K562 (cell line): ENCODE data around the gene DDX41. TPM values are rescaled to one million over a fixed set of nuclear protein-coding genes. Genes with fewer than 3 reads are reported as not detected.

ENCODE experiments used
- ATF1 ChIP-seq, 2 experiments: fragments of 450-650 bp in 1 of 2; IDR thresholded peaks; 2 replicates each; pipeline ENCODE4 v1.6.1; 2016; ENCODE audit warnings: missing compliant biosample characterization in 1 of 2, missing genetic modification characterization in 1 of 2
- GABPB2 ChIP-seq: fragments of 250-450 bp; sonication (Bioruptor Pico); conservative IDR thresholded peaks from 2 replicates; pipeline ENCODE4 v1.5.1; 2021; ENCODE audit warnings: mild to moderate bottlenecking
- GATAD2B ChIP-seq: fragments of 450-650 bp; IDR thresholded peaks from 2 replicates; pipeline ENCODE4 v1.6.1; 2017; ENCODE audit warnings: mild to moderate bottlenecking, borderline replicate concordance
- HLTF ChIP-seq: fragments of 450-650 bp; IDR thresholded peaks from 2 replicates; pipeline ENCODE4 v1.6.1; 2016
- HNRNPK ChIP-seq: fragments of 200-400 bp; formaldehyde crosslinking; IDR thresholded peaks from one replicate; pipeline ENCODE4 v1.6.1; 2018; ENCODE audit warnings: mild to moderate bottlenecking, low read depth, low read length; ENCODE audit not compliant: poor library complexity, severe bottlenecking
- HOXB6 ChIP-seq: fragments of 250-450 bp; sonication (Bioruptor Pico); IDR thresholded peaks from 2 replicates; pipeline ENCODE4 v1.5.1; 2022; ENCODE audit warnings: mild to moderate bottlenecking, borderline replicate concordance
- IRF1 ChIP-seq: sonication (generic); formaldehyde crosslinking; IDR thresholded peaks from 2 replicates; pipeline ENCODE4 v1.8.0; 2022; ENCODE audit warnings: missing genetic modification reagents, mild to moderate bottlenecking, borderline replicate concordance
- KDM5B ChIP-seq: fragments of 200-600 bp; sonication (generic); IDR thresholded peaks from 2 replicates; pipeline ENCODE4 v1.6.1; 2012; ENCODE audit warnings: low read depth, mild to moderate bottlenecking, moderate library complexity, low read length, control low read depth, inconsistent platforms; ENCODE audit not compliant: insufficient replicate concordance
- KLF6 ChIP-seq: fragments of 250-450 bp; sonication (Bioruptor Pico); IDR thresholded peaks from 2 replicates; pipeline ENCODE4 v1.4.0; 2020; ENCODE audit warnings: mild to moderate bottlenecking, moderate library complexity, borderline replicate concordance
- MYNN ChIP-seq, 2 experiments: sonication (generic); formaldehyde crosslinking in 1 of 2; IDR thresholded peaks; 2 replicates each; pipeline versions ENCODE4 v1.5.0 to v1.6.1; 2016 to 2020; ENCODE audit warnings: antibody characterized with exemption in 1 of 2, missing genetic modification reagents in 1 of 2
- TAF15 ChIP-seq: fragments of 200-400 bp; formaldehyde crosslinking; IDR thresholded peaks from 2 replicates; pipeline ENCODE4 v1.6.1; 2017; ENCODE audit warnings: mild to moderate bottlenecking, low read depth, low read length, moderate library complexity
- U2AF1 ChIP-seq: fragments of 200-400 bp; formaldehyde crosslinking; optimal IDR thresholded peaks from 2 replicates; pipeline ENCODE3; 2017; ENCODE audit warnings: mild to moderate bottlenecking, low read depth, low read length, moderate library complexity
- ZC3H8 ChIP-seq: fragments of 450-650 bp; IDR thresholded peaks from 2 replicates; pipeline ENCODE4 v1.6.1; 2017
- ZNF12 ChIP-seq: sonication (generic); formaldehyde crosslinking; IDR thresholded peaks from 2 replicates; pipeline ENCODE4 v1.4.0; 2020; ENCODE audit warnings: mild to moderate bottlenecking, missing genetic modification reagents
- ZNF197 ChIP-seq: fragments of 200-800 bp; sonication (Bioruptor generic); IDR thresholded peaks from 2 replicates; pipeline ENCODE4 v1.6.1; 2016; ENCODE audit warnings: low read depth, missing genetic modification characterization, missing compliant biosample characterization
- ZNF24 ChIP-seq: fragments of 450-650 bp; IDR thresholded peaks from 2 replicates; pipeline ENCODE4 v1.6.1; 2016
- ZNF785 ChIP-seq: fragments of 250-450 bp; sonication (Bioruptor Pico); IDR thresholded peaks from 2 replicates; pipeline ENCODE4 v1.4.0; 2020; ENCODE audit warnings: mild to moderate bottlenecking
- polyA plus RNA-seq, 8 experiments: library from polyadenylated mRNA; depleted of rRNA in 4 of 8; stranded (reverse) in 5 of 8; unstranded in 3 of 8; fragments of >200 nt; fragmentation: Nextera tagmentation in 2 of 8; fragmentation: Illumina TruSeq in 1 of 8; extraction: Ambion mirVana in 2 of 8; extraction: Trizol in 1 of 8; gene quantifications; 2 replicates each; pipeline versions ENCODE4 v1.2.1 to v1.2.3, GENCODE V29; 2011 to 2014; ENCODE audit warnings: inconsistent platforms in 1 of 8, missing spikeins in 1 of 8
- total RNA-seq, 7 experiments: library from RNA; depleted of rRNA in 6 of 7; stranded (reverse); fragments of >200 nt in 6 of 7; fragmentation: Illumina TruSeq in 2 of 7; extraction: Trizol in 2 of 7; gene quantifications; 2 replicates each; pipeline versions ENCODE4 v1.2.1 to v1.2.3, GENCODE V29; 2011 to 2021; ENCODE audit warnings: low replicate concordance in 1 of 7
- TF ChIP-seq, protein P1 (sequence below): sonication (generic); formaldehyde crosslinking; IDR thresholded peaks from 2 replicates; pipeline ENCODE4 v1.8.0; 2022; ENCODE audit warnings: mild to moderate bottlenecking, missing genetic modification reagents
- TF ChIP-seq, protein P2 (sequence below), 2 experiments: fragments of 200-800 bp in 1 of 2; sonication (Bioruptor generic) in 1 of 2; sonication (generic) in 1 of 2; formaldehyde crosslinking in 1 of 2; IDR thresholded peaks in 1 of 2; conservative IDR thresholded peaks in 1 of 2; 2 replicates each; pipeline versions ENCODE4 v1.5.0 to v1.6.1; 2016 to 2020; ENCODE audit warnings: missing compliant biosample characterization in 1 of 2, missing genetic modification characterization in 1 of 2, missing genetic modification reagents in 1 of 2
- TF ChIP-seq, protein P3 (sequence below): fragments of 250-450 bp; sonication (Bioruptor Pico); IDR thresholded peaks from 2 replicates; pipeline ENCODE4 v1.8.0; 2021; ENCODE audit warnings: borderline replicate concordance, mild to moderate bottlenecking, moderate library complexity; ENCODE audit not compliant: poor library complexity, severe bottlenecking

The DDX41 gene
- total and polyA plus RNA-seq, 9 of the 15 experiments (the other 6 are each of a cell fraction or from before 2014, with no cell fraction given): 38.2 to 284 (median 116) TPM

DNA sequence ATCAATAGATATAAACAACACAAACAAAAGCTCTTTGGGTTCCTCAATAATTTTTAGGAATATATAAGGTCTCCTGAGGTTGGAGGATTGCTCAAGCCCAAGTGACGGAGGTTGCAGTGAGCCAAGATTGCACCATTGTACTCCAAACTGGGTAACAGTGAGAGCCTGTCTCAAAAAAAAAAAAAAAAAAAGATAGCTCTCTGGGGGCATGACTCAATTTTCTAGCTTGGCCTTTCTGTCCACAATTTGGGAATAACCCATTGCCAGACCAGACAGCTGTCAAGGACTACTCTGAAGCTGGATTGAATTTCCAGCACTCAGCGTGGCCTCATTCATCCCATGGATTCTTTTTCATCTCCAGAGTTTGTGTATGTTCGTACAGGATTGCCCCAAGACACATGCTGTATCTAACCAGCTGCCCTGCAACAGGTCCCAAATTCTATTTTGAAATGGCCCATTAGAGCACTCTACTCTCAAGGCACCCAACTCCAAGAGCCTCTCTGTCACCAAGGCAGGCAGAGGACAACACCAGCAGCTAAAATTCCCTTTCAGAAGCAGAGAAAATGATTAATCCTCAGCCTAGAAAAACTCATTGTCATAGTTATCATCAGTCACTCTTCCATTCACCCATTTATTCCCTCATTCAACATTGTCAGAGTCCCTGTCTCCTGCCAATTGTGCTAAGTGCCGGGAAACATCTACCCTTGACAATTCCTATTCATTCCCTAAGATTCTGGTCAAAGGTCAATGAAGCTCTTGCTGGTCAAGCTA is 28.9 kb upstream of the DDX41 start (continued):
- TF ChIP-seq, protein P1, sequence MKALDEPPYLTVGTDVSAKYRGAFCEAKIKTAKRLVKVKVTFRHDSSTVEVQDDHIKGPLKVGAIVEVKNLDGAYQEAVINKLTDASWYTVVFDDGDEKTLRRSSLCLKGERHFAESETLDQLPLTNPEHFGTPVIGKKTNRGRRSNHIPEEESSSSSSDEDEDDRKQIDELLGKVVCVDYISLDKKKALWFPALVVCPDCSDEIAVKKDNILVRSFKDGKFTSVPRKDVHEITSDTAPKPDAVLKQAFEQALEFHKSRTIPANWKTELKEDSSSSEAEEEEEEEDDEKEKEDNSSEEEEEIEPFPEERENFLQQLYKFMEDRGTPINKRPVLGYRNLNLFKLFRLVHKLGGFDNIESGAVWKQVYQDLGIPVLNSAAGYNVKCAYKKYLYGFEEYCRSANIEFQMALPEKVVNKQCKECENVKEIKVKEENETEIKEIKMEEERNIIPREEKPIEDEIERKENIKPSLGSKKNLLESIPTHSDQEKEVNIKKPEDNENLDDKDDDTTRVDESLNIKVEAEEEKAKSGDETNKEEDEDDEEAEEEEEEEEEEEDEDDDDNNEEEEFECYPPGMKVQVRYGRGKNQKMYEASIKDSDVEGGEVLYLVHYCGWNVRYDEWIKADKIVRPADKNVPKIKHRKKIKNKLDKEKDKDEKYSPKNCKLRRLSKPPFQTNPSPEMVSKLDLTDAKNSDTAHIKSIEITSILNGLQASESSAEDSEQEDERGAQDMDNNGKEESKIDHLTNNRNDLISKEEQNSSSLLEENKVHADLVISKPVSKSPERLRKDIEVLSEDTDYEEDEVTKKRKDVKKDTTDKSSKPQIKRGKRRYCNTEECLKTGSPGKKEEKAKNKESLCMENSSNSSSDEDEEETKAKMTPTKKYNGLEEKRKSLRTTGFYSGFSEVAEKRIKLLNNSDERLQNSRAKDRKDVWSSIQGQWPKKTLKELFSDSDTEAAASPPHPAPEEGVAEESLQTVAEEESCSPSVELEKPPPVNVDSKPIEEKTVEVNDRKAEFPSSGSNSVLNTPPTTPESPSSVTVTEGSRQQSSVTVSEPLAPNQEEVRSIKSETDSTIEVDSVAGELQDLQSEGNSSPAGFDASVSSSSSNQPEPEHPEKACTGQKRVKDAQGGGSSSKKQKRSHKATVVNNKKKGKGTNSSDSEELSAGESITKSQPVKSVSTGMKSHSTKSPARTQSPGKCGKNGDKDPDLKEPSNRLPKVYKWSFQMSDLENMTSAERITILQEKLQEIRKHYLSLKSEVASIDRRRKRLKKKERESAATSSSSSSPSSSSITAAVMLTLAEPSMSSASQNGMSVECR (CRISPR knock-in tag): no peak
- TF ChIP-seq, protein P2, sequence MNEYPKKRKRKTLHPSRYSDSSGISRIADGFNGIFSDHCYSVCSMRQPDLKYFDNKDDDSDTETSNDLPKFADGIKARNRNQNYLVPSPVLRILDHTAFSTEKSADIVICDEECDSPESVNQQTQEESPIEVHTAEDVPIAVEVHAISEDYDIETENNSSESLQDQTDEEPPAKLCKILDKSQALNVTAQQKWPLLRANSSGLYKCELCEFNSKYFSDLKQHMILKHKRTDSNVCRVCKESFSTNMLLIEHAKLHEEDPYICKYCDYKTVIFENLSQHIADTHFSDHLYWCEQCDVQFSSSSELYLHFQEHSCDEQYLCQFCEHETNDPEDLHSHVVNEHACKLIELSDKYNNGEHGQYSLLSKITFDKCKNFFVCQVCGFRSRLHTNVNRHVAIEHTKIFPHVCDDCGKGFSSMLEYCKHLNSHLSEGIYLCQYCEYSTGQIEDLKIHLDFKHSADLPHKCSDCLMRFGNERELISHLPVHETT (CRISPR knock-in tag; conservative IDR thresholded peaks at IDR 0.05 in 1 of 2, IDR thresholded peaks at IDR 0.05 in 1 of 2): no peak
- TF ChIP-seq MYNN (IDR thresholded peaks at IDR 0.05): no peak
- TF ChIP-seq MYNN (CRISPR knock-in tag; IDR thresholded peaks at IDR 0.05): no peak
- no peak for TF ChIP-seq KLF6 (CRISPR knock-in tag)
- no peak for TF ChIP-seq KDM5B
- 0 out of 2 replicates have a peak, but pooled peaks have one; percentile 13 for TF ChIP-seq ZNF197
- TF ChIP-seq U2AF1: no peak
- no peak for TF ChIP-seq ZC3H8
- TF ChIP-seq ATF1 (CRISPR knock-in tag; IDR thresholded peaks at IDR 0.05): no peak
- TF ChIP-seq ATF1 (tag; IDR thresholded peaks at IDR 0.05): no peak
- TF ChIP-seq ZNF785 (CRISPR knock-in tag): no peak
- TF ChIP-seq ZNF12 (CRISPR knock-in tag): no peak
- TF ChIP-seq ZNF24: no peak
- TF ChIP-seq HOXB6: no peak
- no peak for TF ChIP-seq GABPB2 (CRISPR knock-in tag)
- TF ChIP-seq IRF1 (CRISPR knock-in tag): no peak
- TF ChIP-seq GATAD2B: no peak
- no peak for TF ChIP-seq HLTF
- TF ChIP-seq, protein P3, sequence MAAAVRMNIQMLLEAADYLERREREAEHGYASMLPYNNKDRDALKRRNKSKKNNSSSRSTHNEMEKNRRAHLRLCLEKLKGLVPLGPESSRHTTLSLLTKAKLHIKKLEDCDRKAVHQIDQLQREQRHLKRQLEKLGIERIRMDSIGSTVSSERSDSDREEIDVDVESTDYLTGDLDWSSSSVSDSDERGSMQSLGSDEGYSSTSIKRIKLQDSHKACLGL (CRISPR knock-in tag): no peak
- TF ChIP-seq HNRNPK: no peak
- no peak for TF ChIP-seq TAF15
